ENCODE results near the gene MARCHF2. TPM values are rescaled to one million over a fixed set of nuclear protein-coding genes. Genes with fewer than 3 reads are reported as not detected.

The MARCHF2 gene
- total and polyA plus RNA-seq, 9 of the 15 experiments (the other 6 are each of a cell fraction or from before 2014, with no cell fraction given), result 0.39 to 6.4 (median 2.2) TPM

GRCh38 chr19:8445488-8446001 is 32.4 kb downstream of the MARCHF2 start:
- under 1% methylated on average over 31 of the region's 45 CpGs for WGBS (ENCODE audit: insufficient coverage, low coverage, missing lambda C conversion rate)
- Histone ChIP-seq H3K4me1 (replicated peaks in 1 of 2; ENCODE audit: control insufficient read depth in 2 of 2, insufficient read depth in 2 of 2, low read length in 2 of 2) (peaks cover 23 to 38% of the 10 kb centered on the region in 2 experiments), H3K4me2 (ENCODE audit: insufficient read depth, low read length) (peak overlapping the region; percentile 88), H3K27ac (ENCODE audit: extremely low read depth, low read depth, low read length) (peak overlapping the region; percentile 98), H3K79me2 (ENCODE audit: control insufficient read depth, insufficient read depth, low read length) (peaks cover 57% of the 10 kb centered on the region), H3K9me3 (replicated peaks; ENCODE audit: control insufficient read depth, insufficient read depth, low read depth, low read length) (no peaks in the 10 kb centered on the region), H4K20me1 (replicated peaks; ENCODE audit: control insufficient read depth, insufficient read depth, low read length) (peaks cover 35% of the 10 kb centered on the region), H3K36me3 (ENCODE audit: control insufficient read depth, insufficient read depth, low read length) (peaks cover 39% of the 10 kb centered on the region), H3K9ac (ENCODE audit: insufficient read depth in 1 of 2, low read depth in 2 of 2, low read length in 2 of 2) (peak overlapping the region; percentile 100), H3K4me3 (peak overlapping the region; percentile 96), H2AFZ (ENCODE audit: low read depth, low read length) (no peak overlapping the region), H3K9me1 (ENCODE audit: control insufficient read depth, insufficient read depth, low read length) (peaks cover 7% of the 10 kb centered on the region), H3K27me3 (ENCODE audit: control insufficient read depth in 2 of 2, insufficient read depth in 2 of 2, low read length in 2 of 2) (no peaks in the 10 kb centered on the region)
- ATAC-seq (peak; percentile 68), FAIRE-seq (peak; percentile 65), DNase-seq (ENCODE audit: extremely low read depth in 1 of 4, low spot score in 3 of 4) (peak; percentile 55 to 76 (median 74))
- POLR2A ChIA-PET, result interaction anchor here (0.6 to 4.4 kb wide), 8 partner anchors 12 to 91 kb away, joined by 3 to 31 read pairs (median 8); partner anchors contain the start of gene ZNF414
- CTCF ChIA-PET (ENCODE audit: low intra/inter-chr PET ratio), result no interaction called here
- in situ Hi-C loops (cut with MboI), result no loop called here
- BruUV-seq (replicated peaks), result no TSS peak
- intact Hi-C loops (cut with micrococcal nuclease), result loop anchor here (2.0 kb wide), 1 partner anchor 27 kb away; no protein-coding TSS in a partner anchor
- TF ChIP-seq HOMEZ (CRISPR knock-in tag; IDR thresholded peaks at IDR 0.05) (no peak), KAT7 (CRISPR knock-in tag; IDR thresholded peaks at IDR 0.05; ENCODE audit: borderline replicate concordance) (peak; percentile 80; the same call in 1 of the 2 replicates), CLOCK (CRISPR knock-in tag; IDR thresholded peaks at IDR 0.05; ENCODE audit: borderline replicate concordance) (no peak), DPF2 (IDR thresholded peaks at IDR 0.05) (no peak), ZNF133 (CRISPR knock-in tag; IDR thresholded peaks at IDR 0.05) (no peak), ZBTB26 (CRISPR knock-in tag; IDR thresholded peaks at IDR 0.05) (no peak), CBX5 (IDR thresholded peaks at IDR 0.05; ENCODE audit: borderline replicate concordance, low read depth) (no peak), ZNF766 (CRISPR knock-in tag; conservative IDR thresholded peaks at IDR 0.05) (no peak), MCM3 (IDR thresholded peaks at IDR 0.05) (no peak), JUN (IDR thresholded peaks at IDR 0.05; ENCODE audit: borderline replicate concordance, low read depth, low read length) (no peak), JUN (CRISPR knock-in tag; IDR thresholded peaks at IDR 0.05; ENCODE audit: borderline replicate concordance) (no peak), HEY1 (CRISPR knock-in tag; IDR thresholded peaks at IDR 0.05; ENCODE audit: borderline replicate concordance) (no peak), ATF6 (CRISPR knock-in tag; IDR thresholded peaks at IDR 0.05) (peak; percentile 7; the same call in 1 of the 2 replicates), NFATC3 (IDR thresholded peaks at IDR 0.05) (no peak)
